Skeletal muscle cell (primary cell): Measurements from ENCODE around the gene SCGB3A2.
A peak's percentile ranks its signal among the peaks of the same experiment; 100 is the strongest.

ENCODE experiments used
- DNase-seq: peaks from one replicate; pipeline ENCODE4 v3.0.0-alpha.2; 2010; ENCODE audit warnings: low read depth
- H3K4me3 ChIP-seq: 2 replicates; pipeline ENCODE4 v1.5.1; 2011; ENCODE audit warnings: low read depth, mild to moderate bottlenecking, control low read depth, low read length, moderate library complexity

SCGB3A2 gene

GRCh38 chr5:147878066-147878759 is at the start of gene SCGB3A2:
TSS of gene SCGB3A2 (plus strand) at chr5:147878711. CDS start at chr5:147878804, 93 bp downstream.
- H3K4me3 ChIP-seq: no peak within 1 kb of the TSS
- no peak for DNase-seq

GRCh38 chr5:147830035-147830434 is 48.5 kb upstream of the SCGB3A2 start:
- DNase-seq: no peak

GRCh38 chr5:147831465-147831864 is 47.0 kb upstream of the SCGB3A2 start, which contains the start of gene SPINK1:
TSS of gene SPINK1 (minus strand) at chr5:147831671. CDS start at chr5:147831577, 94 bp downstream.
- no peak within 1 kb of the TSS for H3K4me3 ChIP-seq
- DNase-seq: no peak

More at GRCh38 chr5:147830035-147830434, 48.5 kb upstream of the SCGB3A2 start:
- H3K4me3 ChIP-seq: no peak overlapping the region

GRCh38 chr5:147832541-147832940 is 46.0 kb upstream of the SCGB3A2 start:
- no peak overlapping the region for H3K4me3 ChIP-seq
- no peak for DNase-seq

- no peak for DNase-seq
- H3K4me3 ChIP-seq: no peak overlapping the region
Measured at GRCh38 chr5:147835386-147835798, 43.1 kb upstream of the SCGB3A2 start.

- no peak for DNase-seq
- H3K4me3 ChIP-seq: no peak overlapping the region
Measured at GRCh38 chr5:147836439-147836838, 42.1 kb upstream of the SCGB3A2 start.

GRCh38 chr5:147842869-147843268 is 35.6 kb upstream of the SCGB3A2 start:
- DNase-seq: no peak
- no peak overlapping the region for H3K4me3 ChIP-seq

- no peak for DNase-seq
- no peak overlapping the region for H3K4me3 ChIP-seq
Measured at GRCh38 chr5:147844846-147845245, 33.7 kb upstream of the SCGB3A2 start.

GRCh38 chr5:147845618-147846017 is 32.9 kb upstream of the SCGB3A2 start:
- H3K4me3 ChIP-seq: no peak overlapping the region
- DNase-seq: no peak

GRCh38 chr5:147849226-147849625 is 29.3 kb upstream of the SCGB3A2 start:
- DNase-seq: no peak
- no peak overlapping the region for H3K4me3 ChIP-seq

GRCh38 chr5:147851578-147851977 is 26.9 kb upstream of the SCGB3A2 start:
- DNase-seq: no peak
- H3K4me3 ChIP-seq: no peak overlapping the region

- no peak overlapping the region for H3K4me3 ChIP-seq
- no peak for DNase-seq
Measured at GRCh38 chr5:147852365-147852764, 26.1 kb upstream of the SCGB3A2 start.

GRCh38 chr5:147853372-147853987 is 25.0 kb upstream of the SCGB3A2 start:
- no peak for DNase-seq
- H3K4me3 ChIP-seq: no peak overlapping the region

GRCh38 chr5:147854331-147854730 is 24.2 kb upstream of the SCGB3A2 start:
- DNase-seq: no peak
- no peak overlapping the region for H3K4me3 ChIP-seq

GRCh38 chr5:147854894-147855773 is 23.4 kb upstream of the SCGB3A2 start:
- no peak overlapping the region for H3K4me3 ChIP-seq
- no peak for DNase-seq

GRCh38 chr5:147855774-147856069 is 22.8 kb upstream of the SCGB3A2 start:
- DNase-seq: no peak
- H3K4me3 ChIP-seq: no peak overlapping the region

- no peak for DNase-seq
- no peak overlapping the region for H3K4me3 ChIP-seq
Measured at GRCh38 chr5:147856801-147857200, 21.7 kb upstream of the SCGB3A2 start.

- H3K4me3 ChIP-seq: no peak overlapping the region
- DNase-seq: peak; percentile 11
Measured at GRCh38 chr5:147857302-147858129, 21.0 kb upstream of the SCGB3A2 start.

- DNase-seq: no peak
- H3K4me3 ChIP-seq: no peak overlapping the region
Measured at GRCh38 chr5:147858565-147858964, 19.9 kb upstream of the SCGB3A2 start.
